Activated T-helper 1 cell treated with Interleukin-2 at 50 U/mL for 16 hours (primary cell): ENCODE results near the gene WFIKKN1.

ENCODE experiments used
- DNase-seq: peaks from one replicate; pipeline ENCODE4 v3.0.0-alpha.2; 2020; ENCODE audit warnings: low read depth

WFIKKN1 gene

GRCh38 chr16:624526-625070 is 6.2 kb upstream of the WFIKKN1 start:
- DNase-seq = no peak

GRCh38 chr16:625117-625976 is 5.4 kb upstream of the WFIKKN1 start:
- DNase-seq = no peak

- no peak for DNase-seq
Observed at GRCh38 chr16:625977-626765, 4.6 kb upstream of the WFIKKN1 start.

- no peak for DNase-seq
Observed at GRCh38 chr16:626787-627453, 3.9 kb upstream of the WFIKKN1 start.

GRCh38 chr16:627454-628239 is 3.1 kb upstream of the WFIKKN1 start:
- no peak for DNase-seq

- no peak for DNase-seq
Observed at GRCh38 chr16:628321-629061, 2.3 kb upstream of the WFIKKN1 start.

GRCh38 chr16:629185-629832 is 1.5 kb upstream of the WFIKKN1 start:
- DNase-seq = no peak

GRCh38 chr16:629833-630248 is 944 bp upstream of the WFIKKN1 start:
- no peak for DNase-seq

- no peak for DNase-seq
Observed at GRCh38 chr16:630249-630814, 453 bp upstream of the WFIKKN1 start.

- no peak for DNase-seq
Observed at GRCh38 chr16:631808-632358, 1.1 kb downstream of the WFIKKN1 start.

- DNase-seq = no peak
Observed at GRCh38 chr16:632486-633335, 1.9 kb downstream of the WFIKKN1 start.

GRCh38 chr16:633336-634050 is 2.7 kb downstream of the WFIKKN1 start:
- DNase-seq = no peak

GRCh38 chr16:634051-634670 is 3.4 kb downstream of the WFIKKN1 start:
- DNase-seq = no peak

GRCh38 chr16:634996-635395 is 4.2 kb downstream of the WFIKKN1 start:
- DNase-seq = no peak

- no peak for DNase-seq
Observed at GRCh38 chr16:635573-636205, 4.9 kb downstream of the WFIKKN1 start.

GRCh38 chr16:636206-637080 is 5.7 kb downstream of the WFIKKN1 start, which contains the start of gene METTL26:
Gene METTL26 (minus strand): TSS chr16:636305. CDS start chr16:636290, 15 bp downstream.
- DNase-seq = peak; percentile 85
